ENCODE measurements around the gene HMX1. TPM values are rescaled to one million over a fixed set of nuclear protein-coding genes. Genes with fewer than 3 reads are reported as not detected.

HMX1 gene
- total and polyA plus RNA-seq, 3 experiments from 2014 or later, result not detected

DNA sequence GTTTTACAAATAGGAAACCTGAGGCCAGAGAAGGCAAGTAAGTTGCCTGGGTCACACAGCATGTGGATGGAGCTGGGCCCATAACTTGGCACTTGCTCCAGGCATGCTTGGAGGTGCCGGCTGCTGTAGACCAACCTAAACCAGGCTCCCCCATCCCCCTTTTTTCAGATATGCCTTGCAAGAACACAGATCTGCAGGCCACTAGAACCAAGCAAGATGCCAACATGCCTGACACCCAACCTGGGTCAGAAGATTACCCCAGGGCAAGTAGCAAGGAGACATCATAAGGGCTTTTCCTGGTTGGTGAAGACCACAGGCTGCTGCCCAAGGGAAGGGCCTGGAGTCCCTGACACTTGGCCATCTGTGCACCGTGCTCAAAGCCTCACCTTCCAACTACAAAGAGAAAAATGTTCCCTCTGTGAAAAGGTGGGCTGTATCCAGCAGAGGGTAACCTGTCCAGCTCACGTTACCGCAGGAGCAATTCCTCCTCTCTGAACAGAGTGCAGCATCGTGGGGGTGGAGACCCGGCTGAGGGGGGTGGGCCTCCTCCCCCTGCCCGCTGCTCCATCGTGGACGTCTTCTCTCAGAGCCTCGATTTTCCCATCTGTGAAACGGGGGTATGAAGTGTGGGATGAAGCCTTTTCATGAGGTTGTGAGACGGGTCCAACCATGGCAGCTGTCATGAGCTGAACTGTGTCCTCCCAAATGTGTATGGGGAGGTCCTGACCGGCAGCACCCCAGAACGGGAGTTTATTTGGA, 23.0 kb downstream of the HMX1 start:
- H3K4me3 ChIP-seq (ENCODE audit: low read length), result no peak overlapping the region
- CTCF ChIA-PET, result no interaction called here
- H3K36me3 ChIP-seq (ENCODE audit: insufficient read depth, low read length), result no peaks in the 10 kb centered on the region
- DNase-seq, result peak in 1 of 5 donors; percentile 19
- H3K4me1 ChIP-seq (ENCODE audit: insufficient read depth, low read length), result no peaks in the 10 kb centered on the region
- H3K4me1 Mint-ChIP-seq, result no peaks in the 10 kb centered on the region
- peaks cover 0 to 22% of the 10 kb centered on the region in 2 donors for H3K27me3 Mint-ChIP-seq
- no peak overlapping the region for H3K4me3 Mint-ChIP-seq
- H3K27ac ChIP-seq (ENCODE audit: low read depth, low read length), result no peak overlapping the region
- POLR2A ChIA-PET, result no interaction called here
- H3K9me3 ChIP-seq (ENCODE audit: low read length), result no peaks in the 10 kb centered on the region
- no peaks in the 10 kb centered on the region for H3K36me3 Mint-ChIP-seq
- no peak overlapping the region for H3K27ac Mint-ChIP-seq
- H3K27me3 ChIP-seq (ENCODE audit: insufficient read depth, low read length, poor library complexity, severe bottlenecking), result no peaks in the 10 kb centered on the region
- H3K9me3 Mint-ChIP-seq, result peaks cover 0 to 6% (median 3%) of the 10 kb centered on the region in 5 donors

DNA sequence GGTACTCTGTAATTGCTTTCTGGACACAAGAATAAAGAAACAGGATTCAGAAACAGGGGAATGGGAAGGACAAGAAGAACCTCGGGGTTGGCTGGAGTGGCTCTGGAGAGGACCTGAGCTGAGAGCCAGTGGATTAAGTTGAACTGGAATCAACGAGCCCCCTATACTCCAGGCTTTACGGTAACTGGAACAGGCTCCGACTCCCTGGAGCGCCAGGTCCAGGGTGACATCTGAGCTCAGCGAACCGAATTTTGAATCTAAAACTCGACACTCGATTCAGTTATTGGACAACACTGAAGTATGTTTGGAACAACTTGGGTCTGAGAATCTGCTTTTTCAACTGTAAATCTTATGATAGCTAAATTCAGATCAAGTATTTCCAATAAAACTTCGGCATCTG, 23.9 kb downstream of the HMX1 start:
- Mint-ChIP-seq H3K27ac (no peak overlapping the region), H3K9me3 (peaks cover 0 to 4% (median 2%) of the 10 kb centered on the region in 5 donors), H3K27me3 (peaks cover 0 to 15% of the 10 kb centered on the region in 2 donors), H3K4me1 (no peaks in the 10 kb centered on the region), H3K36me3 (no peaks in the 10 kb centered on the region), H3K4me3 (no peak overlapping the region)
- H3K27ac ChIP-seq (ENCODE audit: low read depth, low read length), result no peak overlapping the region
- no peaks in the 10 kb centered on the region for H3K4me1 ChIP-seq (ENCODE audit: insufficient read depth, low read length)
- no peaks in the 10 kb centered on the region for H3K36me3 ChIP-seq (ENCODE audit: insufficient read depth, low read length)
- CTCF ChIA-PET, result no interaction called here
- POLR2A ChIA-PET, result no interaction called here
- no peaks in the 10 kb centered on the region for H3K27me3 ChIP-seq (ENCODE audit: insufficient read depth, low read length, poor library complexity, severe bottlenecking)
- no peak overlapping the region for H3K4me3 ChIP-seq (ENCODE audit: low read length)
- no peaks in the 10 kb centered on the region for H3K9me3 ChIP-seq (ENCODE audit: low read length)
- DNase-seq, result no peak

DNA sequence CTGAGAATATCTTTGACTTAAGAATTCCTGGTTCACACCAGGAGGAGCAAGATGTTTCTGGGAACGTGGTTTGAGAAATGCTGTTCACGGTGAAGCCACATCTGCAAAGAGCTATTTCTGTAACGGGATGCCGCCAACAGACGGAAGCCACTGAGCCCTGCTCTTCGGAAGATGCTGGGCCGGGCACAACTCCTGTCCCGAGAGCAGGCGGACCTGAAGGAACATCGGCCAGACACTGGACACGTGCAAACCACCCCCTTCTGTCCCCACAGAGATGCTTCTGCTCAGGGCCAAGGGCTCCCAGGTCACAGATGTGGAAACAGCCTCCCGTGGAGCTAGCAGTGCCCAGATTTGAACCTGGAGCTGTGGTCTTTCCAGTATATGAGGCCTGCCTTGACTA, 24.3 kb downstream of the HMX1 start:
- POLR2A ChIA-PET, result no interaction called here
- Histone ChIP-seq H3K4me3 (ENCODE audit: low read length) (no peak overlapping the region), H3K36me3 (ENCODE audit: insufficient read depth, low read length) (no peaks in the 10 kb centered on the region), H3K4me1 (ENCODE audit: insufficient read depth, low read length) (no peaks in the 10 kb centered on the region), H3K27ac (ENCODE audit: low read depth, low read length) (no peak overlapping the region), H3K27me3 (ENCODE audit: insufficient read depth, low read length, poor library complexity, severe bottlenecking) (no peaks in the 10 kb centered on the region), H3K9me3 (ENCODE audit: low read length) (no peaks in the 10 kb centered on the region)
- H3K4me3 Mint-ChIP-seq, result no peak overlapping the region
- DNase-seq, result peak in 1 of 5 donors; percentile 16
- H3K4me1 Mint-ChIP-seq, result no peaks in the 10 kb centered on the region
- H3K27me3 Mint-ChIP-seq, result peaks cover 0 to 13% of the 10 kb centered on the region in 2 donors
- H3K9me3 Mint-ChIP-seq, result peaks cover 0 to 4% (median 0%) of the 10 kb centered on the region in 5 donors
- no peak overlapping the region for H3K27ac Mint-ChIP-seq
- CTCF ChIA-PET, result no interaction called here
- H3K36me3 Mint-ChIP-seq, result no peaks in the 10 kb centered on the region

DNA sequence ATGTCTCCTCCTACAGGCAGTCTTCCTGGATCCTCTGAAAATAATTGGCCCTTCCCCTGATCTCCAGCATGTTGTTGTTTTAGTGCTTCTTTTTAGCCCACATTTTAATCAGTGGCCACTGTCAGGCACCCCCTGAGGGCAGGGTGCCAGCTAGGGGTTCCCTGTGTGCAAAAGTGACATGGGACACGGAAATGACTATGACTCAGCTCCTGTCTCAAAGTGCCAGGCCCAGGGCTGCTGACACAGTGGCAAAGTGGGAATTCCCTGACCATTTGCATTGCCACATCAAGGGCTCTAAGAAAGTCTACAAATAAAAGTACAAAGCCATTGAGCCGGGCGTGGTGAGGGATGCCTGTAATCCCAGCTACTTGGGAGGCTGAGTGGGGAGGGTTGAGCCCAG, 24.8 kb downstream of the HMX1 start:
- Mint-ChIP-seq H3K4me1 (no peaks in the 10 kb centered on the region), H3K27me3 (peaks cover 0 to 13% of the 10 kb centered on the region in 2 donors), H3K4me3 (no peak overlapping the region), H3K9me3 (peaks cover 0 to 2% (median 0%) of the 10 kb centered on the region in 5 donors), H3K36me3 (no peaks in the 10 kb centered on the region), H3K27ac (no peak overlapping the region)
- no peaks in the 10 kb centered on the region for H3K9me3 ChIP-seq (ENCODE audit: low read length)
- POLR2A ChIA-PET, result no interaction called here
- no peaks in the 10 kb centered on the region for H3K36me3 ChIP-seq (ENCODE audit: insufficient read depth, low read length)
- H3K4me1 ChIP-seq (ENCODE audit: insufficient read depth, low read length), result no peaks in the 10 kb centered on the region
- no peak overlapping the region for H3K4me3 ChIP-seq (ENCODE audit: low read length)
- peak in 1 of 5 donors; percentile 10 for DNase-seq
- H3K27me3 ChIP-seq (ENCODE audit: insufficient read depth, low read length, poor library complexity, severe bottlenecking), result no peaks in the 10 kb centered on the region
- CTCF ChIA-PET, result no interaction called here
- no peak overlapping the region for H3K27ac ChIP-seq (ENCODE audit: low read depth, low read length)

DNA sequence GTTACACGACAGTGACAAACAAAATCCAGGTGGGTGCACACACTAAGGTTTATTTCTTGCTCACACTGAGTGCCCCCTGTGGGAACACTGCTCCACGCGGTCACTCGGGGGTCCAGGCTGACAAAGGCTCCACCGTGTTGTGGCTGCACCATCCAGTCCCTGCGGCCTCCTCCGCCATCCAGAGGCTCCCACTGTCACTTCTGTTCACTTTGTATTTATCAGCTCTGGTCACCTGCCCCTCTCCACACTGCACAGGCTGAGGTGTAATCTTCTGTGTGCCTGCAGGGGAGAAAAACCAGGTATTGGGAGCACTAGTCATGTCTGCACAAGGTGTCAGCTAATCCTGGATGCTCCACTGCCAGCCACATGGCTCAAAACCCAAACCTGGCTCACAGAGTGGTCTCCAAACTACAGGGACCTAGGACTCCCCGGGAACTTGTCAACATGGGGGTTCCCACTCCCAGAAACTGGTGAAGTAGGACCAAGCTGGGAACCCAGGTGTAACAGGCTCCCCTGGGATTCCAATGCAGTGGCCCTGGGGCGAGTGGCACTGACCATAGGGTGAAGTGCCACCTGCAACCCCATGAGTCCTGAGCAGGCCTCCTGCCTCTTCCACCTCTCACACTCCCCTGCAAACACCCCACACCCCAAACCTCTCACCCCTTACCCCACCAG, 25.5 kb downstream of the HMX1 start:
- Mint-ChIP-seq H3K27ac (no peak overlapping the region), H3K27me3 (peaks cover 0 to 13% of the 10 kb centered on the region in 2 donors), H3K4me1 (no peaks in the 10 kb centered on the region), H3K9me3 (peaks cover 0 to 2% (median 0%) of the 10 kb centered on the region in 5 donors), H3K4me3 (no peak overlapping the region), H3K36me3 (no peaks in the 10 kb centered on the region)
- DNase-seq, result peak in 1 of 5 donors; percentile 22
- H3K36me3 ChIP-seq (ENCODE audit: insufficient read depth, low read length), result no peaks in the 10 kb centered on the region
- no peaks in the 10 kb centered on the region for H3K9me3 ChIP-seq (ENCODE audit: low read length)
- ChIA-PET POLR2A (no interaction called here), CTCF (no interaction called here)
- H3K27me3 ChIP-seq (ENCODE audit: insufficient read depth, low read length, poor library complexity, severe bottlenecking), result no peaks in the 10 kb centered on the region
- H3K4me1 ChIP-seq (ENCODE audit: insufficient read depth, low read length), result no peaks in the 10 kb centered on the region
- H3K4me3 ChIP-seq (ENCODE audit: low read length), result no peak overlapping the region
- no peak overlapping the region for H3K27ac ChIP-seq (ENCODE audit: low read depth, low read length)

DNA sequence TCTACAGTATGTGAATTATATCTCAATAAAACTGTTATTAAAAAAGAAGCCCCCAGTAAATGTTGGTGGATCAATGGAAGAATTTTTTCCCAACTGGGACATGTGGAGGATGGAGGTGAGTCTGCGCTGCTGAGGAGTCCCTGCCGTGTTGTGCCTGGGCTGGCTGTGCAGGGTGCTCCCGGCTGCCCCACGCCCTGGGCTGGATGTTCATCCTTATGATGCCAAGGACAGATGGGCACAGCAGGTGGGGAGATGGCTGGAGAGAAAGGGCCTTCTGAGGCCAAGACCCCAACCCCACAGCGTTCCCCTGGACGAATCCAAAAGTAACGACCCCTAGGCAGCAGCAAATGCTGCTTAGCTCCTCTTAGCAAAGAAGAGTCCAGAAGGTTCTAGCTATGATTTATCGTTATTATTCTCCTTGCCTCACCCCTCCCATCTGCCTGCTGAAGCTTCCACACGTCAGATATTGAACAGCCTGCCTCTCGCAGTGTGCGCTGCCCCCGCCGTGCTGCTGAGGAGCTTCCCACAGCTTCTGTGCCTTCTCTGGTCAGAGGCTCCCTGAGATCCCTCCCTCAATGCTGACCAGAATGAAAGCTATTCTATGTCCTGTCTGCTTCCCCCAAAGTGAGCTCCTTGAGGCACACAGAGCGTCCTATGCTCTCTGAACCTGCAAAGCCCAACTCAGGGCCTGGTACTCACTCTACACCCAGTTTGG, 26.5 kb downstream of the HMX1 start:
- Histone ChIP-seq H3K27me3 (ENCODE audit: insufficient read depth, low read length, poor library complexity, severe bottlenecking) (no peaks in the 10 kb centered on the region), H3K9me3 (ENCODE audit: low read length) (no peaks in the 10 kb centered on the region), H3K36me3 (ENCODE audit: insufficient read depth, low read length) (no peaks in the 10 kb centered on the region), H3K4me3 (ENCODE audit: low read length) (no peak overlapping the region), H3K27ac (ENCODE audit: low read depth, low read length) (no peak overlapping the region), H3K4me1 (ENCODE audit: insufficient read depth, low read length) (no peaks in the 10 kb centered on the region)
- ChIA-PET CTCF (no interaction called here), POLR2A (no interaction called here)
- no peaks in the 10 kb centered on the region for H3K36me3 Mint-ChIP-seq
- peak in 1 of 5 donors; percentile 6 for DNase-seq
- H3K9me3 Mint-ChIP-seq, result no peaks in the 10 kb centered on the region
- peaks cover 0 to 13% of the 10 kb centered on the region in 2 donors for H3K27me3 Mint-ChIP-seq
- H3K27ac Mint-ChIP-seq, result no peak overlapping the region
- H3K4me1 Mint-ChIP-seq, result no peaks in the 10 kb centered on the region
- no peak overlapping the region for H3K4me3 Mint-ChIP-seq

DNA sequence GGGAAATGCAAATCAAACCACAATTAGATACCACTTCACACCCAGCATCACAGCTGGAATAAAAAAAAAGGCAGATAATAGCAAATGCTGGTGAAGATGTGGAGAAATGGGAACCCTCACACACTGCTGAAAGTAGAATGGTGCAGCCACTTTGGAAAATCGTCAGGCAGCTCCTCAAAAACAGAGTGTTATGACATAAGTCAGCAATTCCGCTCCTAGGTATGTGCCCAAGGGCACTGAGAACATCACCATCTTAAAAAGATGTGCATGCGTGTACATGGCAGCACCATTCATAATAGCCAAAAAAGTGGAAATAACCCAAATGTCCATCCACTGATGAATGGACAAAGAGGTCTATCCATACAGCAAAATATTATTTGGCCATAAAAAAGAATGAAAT, 28.0 kb downstream of the HMX1 start:
- no peak overlapping the region for H3K27ac ChIP-seq (ENCODE audit: low read depth, low read length)
- Mint-ChIP-seq H3K4me1 (no peaks in the 10 kb centered on the region), H3K27me3 (peaks cover 0 to 9% of the 10 kb centered on the region in 2 donors), H3K36me3 (no peaks in the 10 kb centered on the region), H3K4me3 (no peak overlapping the region), H3K27ac (no peak overlapping the region), H3K9me3 (no peaks in the 10 kb centered on the region)
- H3K4me3 ChIP-seq (ENCODE audit: low read length), result no peak overlapping the region
- H3K36me3 ChIP-seq (ENCODE audit: insufficient read depth, low read length), result no peaks in the 10 kb centered on the region
- POLR2A ChIA-PET, result no interaction called here
- no peaks in the 10 kb centered on the region for H3K4me1 ChIP-seq (ENCODE audit: insufficient read depth, low read length)
- CTCF ChIA-PET, result no interaction called here
- H3K27me3 ChIP-seq (ENCODE audit: insufficient read depth, low read length, poor library complexity, severe bottlenecking), result no peaks in the 10 kb centered on the region
- no peak for DNase-seq
- no peaks in the 10 kb centered on the region for H3K9me3 ChIP-seq (ENCODE audit: low read length)

DNA sequence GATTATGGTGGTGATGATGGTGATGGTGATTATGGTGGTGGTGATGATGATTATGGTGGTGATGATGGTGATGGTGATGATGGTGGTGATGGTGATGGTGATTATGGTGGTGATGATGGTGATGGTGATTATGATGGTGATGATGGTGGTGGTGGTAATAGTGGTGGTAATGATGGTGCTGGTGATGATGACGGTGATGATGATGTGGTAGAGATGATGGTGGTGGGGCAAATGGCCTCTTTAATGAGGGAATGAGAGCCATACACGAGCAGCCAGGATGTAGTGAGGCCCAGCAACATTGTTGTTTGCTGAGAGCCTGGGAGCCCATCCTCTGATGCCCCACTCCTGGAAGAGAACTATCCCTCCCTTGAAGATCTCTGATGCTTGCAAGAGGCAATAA, 29.0 kb downstream of the HMX1 start:
- no peak overlapping the region for H3K4me3 ChIP-seq (ENCODE audit: low read length)
- Mint-ChIP-seq H3K4me1 (no peaks in the 10 kb centered on the region), H3K36me3 (no peaks in the 10 kb centered on the region), H3K27me3 (peaks cover 0 to 4% of the 10 kb centered on the region in 2 donors), H3K9me3 (no peaks in the 10 kb centered on the region), H3K27ac (no peak overlapping the region), H3K4me3 (no peak overlapping the region)
- H3K27me3 ChIP-seq (ENCODE audit: insufficient read depth, low read length, poor library complexity, severe bottlenecking), result no peaks in the 10 kb centered on the region
- no peaks in the 10 kb centered on the region for H3K36me3 ChIP-seq (ENCODE audit: insufficient read depth, low read length)
- POLR2A ChIA-PET, result no interaction called here
- no peaks in the 10 kb centered on the region for H3K9me3 ChIP-seq (ENCODE audit: low read length)
- H3K27ac ChIP-seq (ENCODE audit: low read depth, low read length), result no peak overlapping the region
- CTCF ChIA-PET, result no interaction called here
- H3K4me1 ChIP-seq (ENCODE audit: insufficient read depth, low read length), result no peaks in the 10 kb centered on the region
- DNase-seq, result no peak

Data from CD8-positive, alpha-beta memory T cell (primary cell).